Keratinocyte (primary cell): ENCODE measurements around the gene CD63. TPM values are rescaled to one million over a fixed set of nuclear protein-coding genes. Genes with fewer than 3 reads are reported as not detected.
A peak's percentile ranks its signal among the peaks of the same experiment; 100 is the strongest.

Experiments
- DNase-seq: peaks from one replicate; pipeline ENCODE4 v3.0.0-alpha.2; 2011; ENCODE audit warnings: low read depth, missing footprints, low spot score
- FAIRE-seq: peaks from 2 replicates; lab custom pipeline; 2011; peaks lifted over from hg19 to GRCh38; lab: Jason Lieb, UNC
- H2AFZ ChIP-seq: 2 replicates; pipeline ENCODE4 v1.6.0; 2012; ENCODE audit warnings: low read length, control low read depth, inconsistent platforms; ENCODE audit not compliant: control insufficient read depth
- H3K27ac ChIP-seq: 2 replicates; pipeline ENCODE4 v1.5.1; 2011; ENCODE audit warnings: low read length; ENCODE audit not compliant: control insufficient read depth, insufficient read depth
- H3K27me3 ChIP-seq: 3 replicates; pipeline ENCODE4 v1.6.0; 2011; ENCODE audit warnings: low read length; ENCODE audit not compliant: control insufficient read depth, insufficient read depth; ENCODE audit errors: extremely low read depth
- H3K36me3 ChIP-seq, 2 experiments: 2 replicates in 1 of 2; 3 replicates in 1 of 2; pipeline ENCODE4 v1.5.1; 2011; ENCODE audit warnings: low read length in 2 of 2, mild to moderate bottlenecking in 1 of 2; ENCODE audit not compliant: control insufficient read depth in 2 of 2, insufficient read depth in 2 of 2; ENCODE audit errors: extremely low read depth in 1 of 2
- H3K4me1 ChIP-seq: 3 replicates; pipeline ENCODE4 v1.5.1; 2011; ENCODE audit warnings: low read length; ENCODE audit not compliant: control insufficient read depth, insufficient read depth; ENCODE audit errors: extremely low read depth
- H3K4me2 ChIP-seq: 3 replicates; pipeline ENCODE4 v1.6.0; 2011; ENCODE audit warnings: low read depth, low read length; ENCODE audit not compliant: control insufficient read depth, insufficient read depth; ENCODE audit errors: extremely low read depth
- H3K4me3 ChIP-seq, 3 experiments: fragments of 200-600 bp in 1 of 3; sonication (generic) in 1 of 3; 2 replicates in 2 of 3; 3 replicates in 1 of 3; pipeline ENCODE4 v1.5.1; 2011 to 2016; ENCODE audit warnings: low read length in 3 of 3, mild to moderate bottlenecking in 3 of 3, control low read depth in 2 of 3, inconsistent platforms in 1 of 3, low read depth in 1 of 3, mixed read lengths in 1 of 3, mixed run types in 1 of 3, moderate library complexity in 1 of 3; ENCODE audit not compliant: control insufficient read depth in 2 of 3, insufficient read depth in 2 of 3; ENCODE audit errors: extremely low read depth in 1 of 3
- H3K79me2 ChIP-seq: 2 replicates; pipeline ENCODE4 v1.6.0; 2012; ENCODE audit warnings: low read length; ENCODE audit not compliant: control insufficient read depth, insufficient read depth
- H3K9ac ChIP-seq: 3 replicates; pipeline ENCODE4 v1.6.0; 2011; ENCODE audit warnings: low read length; ENCODE audit not compliant: control insufficient read depth, insufficient read depth; ENCODE audit errors: extremely low read depth
- H3K9me1 ChIP-seq: 3 replicates; pipeline ENCODE4 v1.6.0; 2011; ENCODE audit warnings: low read length; ENCODE audit not compliant: control insufficient read depth, insufficient read depth; ENCODE audit errors: extremely low read depth
- H3K9me3 ChIP-seq: 2 replicates; pipeline ENCODE4 v1.5.1; 2012; ENCODE audit warnings: low read depth, low read length; ENCODE audit not compliant: control insufficient read depth
- H4K20me1 ChIP-seq: 3 replicates; pipeline ENCODE4 v1.6.0; 2011; ENCODE audit warnings: low read length; ENCODE audit not compliant: control insufficient read depth, insufficient read depth; ENCODE audit errors: extremely low read depth
- EZH2 ChIP-seq: IDR thresholded peaks from one replicate; pipeline ENCODE4 v1.6.1; 2012; ENCODE audit warnings: inconsistent platforms, mild to moderate bottlenecking, low read length, moderate library complexity
- dilution Hi-C: fragments of 300-500 bp; cut with MboI; formaldehyde crosslinking; loops from one replicate; pipeline ENCODE4 v1.7.0; 2020; ENCODE audit warnings: low sequenced_read_pairs; ENCODE audit not compliant: extremely low pct_ligation_motif_present
- polyA minus RNA-seq, 3 experiments: library from RNA; depleted of rRNA, polyadenylated mRNA; stranded (reverse); fragments of >200 nt; gene quantifications; 1 replicate in 1 of 3; 2 replicates in 1 of 3; 3 replicates in 1 of 3; pipeline ENCODE4 v1.2.3, GENCODE V29; 2011
- polyA plus RNA-seq, 5 experiments: library from polyadenylated mRNA; depleted of rRNA in 3 of 5; stranded (reverse) in 3 of 5; stranded (forward) in 1 of 5; unstranded in 1 of 5; fragments of >200 nt; gene quantifications; 1 replicate in 1 of 5; 2 replicates in 3 of 5; 3 replicates in 1 of 5; pipeline versions ENCODE4 v1.2.1 to v1.2.3, GENCODE V29; 2011 to 2012; ENCODE audit warnings: missing spikeins in 2 of 5, low read depth in 1 of 5, low replicate concordance in 1 of 5
- TF ChIP-seq, protein P1 (sequence below), 3 experiments: IDR thresholded peaks in 1 of 3; conservative IDR thresholded peaks in 1 of 3; optimal IDR thresholded peaks in 1 of 3; 2 replicates in 2 of 3; 3 replicates in 1 of 3; pipeline versions ENCODE3 to v1.5.1; 2011; ENCODE audit warnings: low read length in 3 of 3, mild to moderate bottlenecking in 3 of 3, moderate library complexity in 2 of 3, control low read depth in 1 of 3, inconsistent platforms in 1 of 3; ENCODE audit not compliant: insufficient read depth in 2 of 3; ENCODE audit errors: extremely low read depth in 1 of 3

The CD63 gene, protein sequence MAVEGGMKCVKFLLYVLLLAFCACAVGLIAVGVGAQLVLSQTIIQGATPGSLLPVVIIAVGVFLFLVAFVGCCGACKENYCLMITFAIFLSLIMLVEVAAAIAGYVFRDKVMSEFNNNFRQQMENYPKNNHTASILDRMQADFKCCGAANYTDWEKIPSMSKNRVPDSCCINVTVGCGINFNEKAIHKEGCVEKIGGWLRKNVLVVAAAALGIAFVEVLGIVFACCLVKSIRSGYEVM
- 517 to 917 TPM (median 749 TPM) in 3 replicates for polyA plus RNA-seq
- polyA plus RNA-seq (2011; ENCODE audit: low read depth): 290 TPM
- polyA plus RNA-seq (2011; cell fraction: cytosol; rRNA removed): 762 and 937 TPM in 2 replicates
- polyA plus RNA-seq (2011; cell fraction: nucleus; rRNA removed): 747 and 954 TPM in 2 replicates
- 609 and 814 TPM in 2 replicates for polyA plus RNA-seq (2012; ENCODE audit: low replicate concordance)
- 130 to 440 TPM (median 416 TPM) in 3 replicates for polyA minus RNA-seq
- polyA minus RNA-seq (2011; cell fraction: cytosol; rRNA and poly(A)+ RNA removed): 361 TPM
- polyA minus RNA-seq (2011; cell fraction: nucleus; rRNA and poly(A)+ RNA removed): 155 and 221 TPM in 2 replicates

DNA sequence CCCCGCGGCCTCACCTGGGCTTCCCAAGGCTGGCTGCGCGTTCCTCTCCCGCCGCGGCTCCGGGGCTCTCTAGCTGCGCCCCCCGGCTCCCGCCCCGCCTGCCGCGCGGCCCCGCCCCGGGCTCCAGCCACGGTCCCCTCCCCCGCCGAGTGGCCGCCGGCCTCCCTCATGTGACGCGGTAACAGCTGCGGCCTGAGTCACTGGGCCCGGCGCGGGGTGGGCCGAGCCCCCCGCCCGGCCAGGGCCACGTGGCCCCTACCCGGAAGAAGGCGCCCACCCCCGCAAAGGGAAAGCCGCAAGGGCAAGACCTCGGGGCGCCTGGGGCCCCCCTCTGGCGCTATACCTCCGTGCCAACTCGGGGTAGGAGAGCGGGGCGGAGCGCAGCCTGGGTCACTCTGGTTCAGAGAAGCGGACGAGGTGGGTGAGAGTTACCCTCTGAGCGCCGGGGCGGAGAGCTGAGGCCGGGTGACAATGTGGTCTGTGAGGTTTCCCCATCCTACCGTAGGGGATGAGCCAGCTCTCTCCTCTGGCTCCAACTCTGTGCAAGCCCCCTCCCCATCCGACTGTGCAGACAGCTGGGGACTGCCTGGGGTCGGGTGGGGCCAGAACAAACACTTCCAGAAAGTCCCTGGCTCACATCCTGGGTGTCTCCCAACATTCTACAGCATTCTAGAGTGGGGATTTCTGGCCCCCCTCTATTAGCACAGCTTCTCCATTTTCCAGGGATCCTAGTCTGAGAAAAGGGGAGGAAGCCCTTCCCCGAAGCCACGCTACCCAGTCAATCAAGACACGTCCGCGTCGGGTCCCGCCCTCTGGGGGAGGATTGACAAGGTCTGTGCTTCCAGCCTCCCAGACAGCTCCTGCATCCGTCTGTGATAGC, at the start of gene CD63:
TSS of gene CD63 (minus strand) at position 71 of the 880 bp plus-strand sequence. CDS start 668 bp downstream, outside the sequence.
- dilution Hi-C loops: no loop called here
- TF ChIP-seq, protein P1, sequence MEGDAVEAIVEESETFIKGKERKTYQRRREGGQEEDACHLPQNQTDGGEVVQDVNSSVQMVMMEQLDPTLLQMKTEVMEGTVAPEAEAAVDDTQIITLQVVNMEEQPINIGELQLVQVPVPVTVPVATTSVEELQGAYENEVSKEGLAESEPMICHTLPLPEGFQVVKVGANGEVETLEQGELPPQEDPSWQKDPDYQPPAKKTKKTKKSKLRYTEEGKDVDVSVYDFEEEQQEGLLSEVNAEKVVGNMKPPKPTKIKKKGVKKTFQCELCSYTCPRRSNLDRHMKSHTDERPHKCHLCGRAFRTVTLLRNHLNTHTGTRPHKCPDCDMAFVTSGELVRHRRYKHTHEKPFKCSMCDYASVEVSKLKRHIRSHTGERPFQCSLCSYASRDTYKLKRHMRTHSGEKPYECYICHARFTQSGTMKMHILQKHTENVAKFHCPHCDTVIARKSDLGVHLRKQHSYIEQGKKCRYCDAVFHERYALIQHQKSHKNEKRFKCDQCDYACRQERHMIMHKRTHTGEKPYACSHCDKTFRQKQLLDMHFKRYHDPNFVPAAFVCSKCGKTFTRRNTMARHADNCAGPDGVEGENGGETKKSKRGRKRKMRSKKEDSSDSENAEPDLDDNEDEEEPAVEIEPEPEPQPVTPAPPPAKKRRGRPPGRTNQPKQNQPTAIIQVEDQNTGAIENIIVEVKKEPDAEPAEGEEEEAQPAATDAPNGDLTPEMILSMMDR (optimal IDR thresholded peaks at IDR 0.05 in 1 of 3, IDR thresholded peaks at IDR 0.05 in 1 of 3, conservative IDR thresholded peaks at IDR 0.05 in 1 of 3; ENCODE audit: extremely low read depth in 1 of 3, insufficient read depth in 2 of 3, low read length in 3 of 3): no peak
- TF ChIP-seq EZH2: no peak
- peak; percentile 76 for DNase-seq

DNA sequence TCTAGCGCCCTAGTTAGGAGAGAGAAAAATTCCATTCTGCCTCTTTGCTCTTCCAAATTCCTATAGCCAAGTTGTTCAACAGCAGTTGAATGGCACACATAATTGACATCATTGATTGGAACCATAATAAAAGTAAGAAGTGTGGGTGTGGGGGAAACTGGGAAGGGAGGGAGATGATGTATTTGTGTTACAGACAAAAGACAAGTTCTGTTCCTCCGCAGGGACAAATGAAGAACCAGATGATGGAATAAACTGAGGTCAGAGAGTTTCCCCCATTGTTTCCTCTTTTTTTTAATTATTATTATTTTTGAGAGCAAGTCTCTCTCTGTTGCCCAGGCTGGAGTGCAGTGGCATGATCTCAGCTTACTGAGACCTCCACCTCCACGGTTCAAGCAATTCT, 49.0 kb upstream of the CD63 start:
- dilution Hi-C loops: no loop called here
- Histone ChIP-seq H3K79me2 (peaks cover 7% of the 10 kb centered on the region), H3K4me1 (no peaks in the 10 kb centered on the region), H3K9me3 (no peaks in the 10 kb centered on the region), H3K27ac (no peak overlapping the region), H3K4me3 (no peak overlapping the region), H3K9me1 (no peaks in the 10 kb centered on the region), H2AFZ (no peak overlapping the region), H3K27me3 (no peaks in the 10 kb centered on the region), H3K9ac (no peak overlapping the region), H4K20me1 (peaks cover 3% of the 10 kb centered on the region), H3K36me3 (peaks cover 5 to 6% of the 10 kb centered on the region in 2 experiments), H3K4me2 (no peak overlapping the region)
- TF ChIP-seq, protein P1 (optimal IDR thresholded peaks at IDR 0.05 in 1 of 3, IDR thresholded peaks at IDR 0.05 in 1 of 3, conservative IDR thresholded peaks at IDR 0.05 in 1 of 3; ENCODE audit: extremely low read depth in 1 of 3, insufficient read depth in 2 of 3, low read length in 3 of 3): no peak
- TF ChIP-seq EZH2: no peak
- FAIRE-seq: no peak
- DNase-seq: no peak

More for the DNA sequence above, at the start of gene CD63:
- Histone ChIP-seq H3K4me3 (peak within 1 kb of the TSS; percentile 74 to 90 (median 83)), H3K79me2 (peaks cover 22% of the 10 kb centered on the region), H3K36me3 (peaks cover 16 to 17% of the 10 kb centered on the region in 2 experiments), H4K20me1 (no peaks in the 10 kb centered on the region), H2AFZ (peak within 1 kb of the TSS; percentile 81), H3K9ac (peak within 1 kb of the TSS; percentile 95), H3K4me1 (peaks cover 32% of the 10 kb centered on the region), H3K27ac (peak within 1 kb of the TSS; percentile 96), H3K9me3 (no peaks in the 10 kb centered on the region), H3K4me2 (peak within 1 kb of the TSS; percentile 96), H3K9me1 (no peaks in the 10 kb centered on the region), H3K27me3 (no peaks in the 10 kb centered on the region)
- peak; percentile 73 for FAIRE-seq
